ENCODE measurements around the gene ORMDL1.

ORMDL1 gene, protein sequence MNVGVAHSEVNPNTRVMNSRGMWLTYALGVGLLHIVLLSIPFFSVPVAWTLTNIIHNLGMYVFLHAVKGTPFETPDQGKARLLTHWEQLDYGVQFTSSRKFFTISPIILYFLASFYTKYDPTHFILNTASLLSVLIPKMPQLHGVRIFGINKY

DNA sequence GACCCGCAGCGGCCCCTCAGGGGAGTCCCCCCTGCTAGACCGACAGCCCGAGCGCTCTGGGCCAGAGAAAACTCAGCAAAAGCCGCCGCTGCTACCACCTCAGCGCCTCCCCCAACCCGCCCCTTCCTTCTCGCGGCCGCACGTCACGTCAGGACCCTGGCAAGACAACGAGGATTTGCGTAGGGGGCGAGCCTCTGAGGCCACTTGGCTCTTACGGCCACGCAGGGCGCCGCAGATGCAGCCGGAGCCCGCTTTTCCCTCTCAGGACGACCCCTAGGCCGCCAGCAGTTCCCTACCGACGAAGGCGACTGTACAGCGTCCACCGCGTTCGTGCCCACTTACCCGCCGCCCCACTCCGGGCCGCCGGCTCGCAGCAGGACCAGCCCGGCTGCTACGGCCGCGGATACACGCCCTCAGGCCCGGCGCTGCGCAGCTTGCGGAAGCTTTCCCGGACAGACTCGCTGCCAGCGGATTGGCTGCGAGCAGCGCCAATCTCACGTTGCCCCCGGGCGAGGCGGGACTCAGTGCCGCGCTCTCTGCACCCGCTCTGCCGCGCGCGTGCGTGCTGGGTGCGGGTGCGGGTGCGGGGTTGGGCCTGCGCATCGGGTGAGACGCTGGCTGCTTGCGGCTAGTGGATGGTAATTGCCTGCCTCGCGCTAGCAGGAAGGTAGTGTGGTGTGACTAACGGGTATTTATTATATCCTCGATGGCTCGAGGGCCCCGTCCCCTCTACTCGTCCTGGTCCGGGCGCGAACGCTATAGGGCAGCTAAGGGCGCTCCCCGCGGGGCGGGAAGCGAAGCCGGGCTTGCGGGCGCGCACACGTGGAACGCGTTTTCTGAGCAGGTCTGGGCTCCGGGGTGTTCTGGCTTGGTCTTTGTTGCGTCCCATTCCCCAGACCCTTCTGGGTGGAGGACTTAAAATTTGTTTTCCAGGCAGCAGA, at the start of gene ORMDL1, which contains the start of gene PMS1:
TSS of gene ORMDL1 (minus strand) at position 413 of the 941 bp plus-strand sequence. CDS start 1,744 bp downstream, outside the sequence.
TSS of gene PMS1 (plus strand) at position 524 of the 941 bp plus-strand sequence. CDS start 7,360 bp downstream, outside the sequence.
- DNase-seq: peak; percentile 98

DNA sequence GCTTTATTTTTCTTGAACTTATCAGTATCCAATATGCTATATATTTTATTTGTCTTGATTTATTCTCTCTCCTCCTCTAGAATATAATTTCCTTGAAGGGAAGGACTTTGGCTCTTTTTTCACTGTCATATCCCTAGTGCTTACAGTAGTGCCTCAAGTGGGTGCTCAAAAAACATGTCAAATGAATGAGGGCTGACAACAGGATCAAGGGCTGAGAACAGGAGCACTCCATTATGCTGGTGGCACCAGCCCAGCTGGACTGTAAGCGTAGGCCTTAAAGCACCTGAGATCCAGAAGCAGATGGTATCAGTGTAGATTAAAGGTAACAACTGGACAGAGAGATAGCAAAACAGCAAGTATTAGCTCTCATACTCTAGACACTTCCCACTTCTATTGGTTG, 46.4 kb upstream of the ORMDL1 start:
- DNase-seq: no peak

DNA sequence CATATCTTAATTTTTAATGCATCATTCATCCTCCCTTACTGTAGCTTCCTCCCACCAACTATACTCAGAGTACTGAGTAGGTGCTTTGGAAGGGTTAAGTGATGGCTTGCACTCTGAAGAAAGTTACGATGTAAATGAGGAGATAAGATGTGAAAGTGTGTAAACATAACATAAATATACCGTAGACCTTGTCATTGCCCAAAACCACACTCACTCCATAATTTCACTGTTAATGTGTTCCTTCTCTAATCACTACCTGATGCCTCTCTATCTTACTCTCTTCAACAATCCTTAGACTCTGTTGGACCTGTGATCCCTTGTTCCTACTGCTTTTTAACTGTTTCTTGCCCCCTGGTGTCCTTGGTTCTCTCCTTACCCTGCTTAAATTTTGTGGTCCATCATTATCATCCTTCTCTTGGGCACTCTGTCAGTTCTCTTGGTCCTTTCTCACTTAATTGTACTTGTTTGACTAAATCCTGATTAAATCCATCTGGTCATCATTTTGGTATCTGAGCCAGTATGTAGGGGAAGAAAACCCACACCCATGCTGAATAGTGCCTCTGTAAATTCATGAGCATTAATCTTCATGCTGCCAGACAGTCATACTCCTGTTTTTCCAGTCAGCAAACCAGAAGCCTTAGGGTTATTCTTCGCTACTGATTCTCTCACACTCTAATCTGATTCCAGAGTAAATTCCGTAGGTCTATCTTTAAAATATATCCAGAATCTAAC, 45.1 kb upstream of the ORMDL1 start:
- no peak for DNase-seq

DNA sequence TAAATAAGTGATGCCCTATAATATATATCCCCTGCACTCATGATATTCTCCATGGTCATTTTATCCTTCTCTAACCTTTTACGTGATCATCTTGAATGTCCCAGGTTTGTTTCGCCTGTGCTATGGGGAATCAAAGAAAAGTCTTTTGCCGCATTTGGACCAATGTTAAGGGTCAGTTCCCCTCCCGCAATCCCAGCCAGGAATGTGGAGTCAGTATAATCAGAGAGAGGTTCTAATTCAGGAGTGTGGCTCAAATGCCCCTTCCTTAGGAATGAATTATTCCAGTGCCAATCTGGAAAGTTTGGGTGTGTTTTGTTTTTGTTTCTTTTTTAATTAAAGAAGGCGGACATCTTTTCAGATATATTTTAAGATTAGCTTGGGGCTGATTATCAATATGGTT, 41.9 kb upstream of the ORMDL1 start:
- DNase-seq: no peak

DNA sequence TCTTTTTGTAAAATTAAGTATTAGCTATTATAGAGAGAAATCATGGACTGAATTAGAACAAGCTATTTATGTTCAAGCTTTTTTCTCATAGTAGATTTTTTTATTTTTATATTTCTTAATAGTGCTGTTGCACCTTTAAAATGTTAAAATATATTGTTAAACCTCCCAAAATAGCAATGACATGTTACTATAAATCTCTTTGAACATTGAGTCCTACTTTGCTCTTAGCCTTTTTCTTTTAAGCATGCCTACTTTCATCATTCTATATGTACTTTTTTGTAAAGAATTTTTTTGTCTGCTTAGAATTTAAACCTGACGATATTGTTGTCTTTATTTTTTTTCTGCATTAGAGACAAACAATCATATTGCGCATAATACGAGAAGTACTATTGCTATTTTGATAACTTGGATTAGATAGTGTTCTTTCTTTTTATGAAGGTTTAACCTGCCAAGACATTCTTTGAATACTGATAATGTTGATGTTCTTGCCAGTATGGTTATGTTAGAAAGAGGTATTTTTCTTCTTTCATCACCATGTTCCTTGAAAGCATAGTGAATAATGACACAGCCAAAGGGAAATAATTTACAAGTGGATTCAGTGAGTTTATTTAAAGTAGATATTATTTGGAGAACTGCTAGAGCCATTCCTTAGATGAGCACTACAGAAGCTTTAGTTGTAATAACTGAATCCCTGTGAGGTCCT, 40.7 kb upstream of the ORMDL1 start:
- no peak for DNase-seq

DNA sequence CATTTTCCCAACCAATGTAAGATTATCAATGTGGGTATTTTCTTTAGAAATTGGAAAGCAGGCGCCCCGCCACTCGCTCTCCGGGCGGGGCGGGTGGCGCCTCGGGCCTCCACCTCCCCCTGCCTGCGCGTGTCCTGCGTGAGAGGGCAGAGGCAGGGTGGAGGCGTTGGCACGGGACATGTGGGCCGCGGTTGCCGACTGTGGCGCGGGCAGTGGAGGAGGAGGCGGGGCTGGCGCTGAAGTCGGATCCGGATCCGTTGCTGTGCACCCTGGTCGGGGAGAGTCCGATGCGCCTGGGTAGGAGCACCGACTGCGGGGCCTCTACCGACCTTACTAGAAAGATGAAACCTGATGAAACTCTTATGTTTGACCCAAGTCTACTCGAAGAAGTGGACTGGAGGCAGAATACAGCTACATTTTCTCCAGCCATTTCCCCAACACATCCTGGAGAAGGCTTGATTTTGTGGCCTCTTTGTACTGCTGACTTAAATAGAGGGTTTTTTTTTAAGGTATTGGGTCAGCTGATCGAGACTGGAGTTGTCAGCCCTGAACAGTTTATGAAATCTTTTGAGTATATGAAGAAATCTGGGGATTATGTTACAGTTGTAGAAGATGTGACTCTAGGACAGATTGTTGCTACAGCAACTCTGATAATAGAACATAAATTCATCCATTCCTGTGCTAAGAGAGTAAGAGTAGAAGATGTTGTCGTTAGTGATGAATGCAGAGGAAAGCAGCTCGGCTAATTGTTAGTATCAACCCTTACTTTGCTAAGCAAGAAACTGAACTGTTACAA, 38.0 kb upstream of the ORMDL1 start:
- peak; percentile 20 for DNase-seq

DNA sequence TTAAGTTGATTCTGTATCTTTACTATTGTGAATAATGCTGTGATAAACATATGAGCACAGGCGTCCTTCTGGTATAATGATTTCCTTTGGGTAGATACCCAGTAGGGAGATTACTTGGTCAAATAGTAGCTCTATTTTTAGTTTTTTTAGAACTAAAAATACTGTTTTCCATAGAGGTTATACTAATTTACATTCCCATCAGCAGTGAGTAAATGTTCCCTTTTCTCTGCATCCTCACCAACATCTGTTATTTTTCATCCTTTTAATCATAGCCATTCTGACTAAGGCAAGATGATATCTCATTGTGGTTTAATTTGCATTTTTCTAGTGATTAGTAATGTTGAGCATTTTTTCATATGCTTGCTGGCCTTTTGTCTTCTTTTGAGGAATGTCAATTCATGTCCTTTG, 35.2 kb upstream of the ORMDL1 start:
- DNase-seq: no peak

DNA sequence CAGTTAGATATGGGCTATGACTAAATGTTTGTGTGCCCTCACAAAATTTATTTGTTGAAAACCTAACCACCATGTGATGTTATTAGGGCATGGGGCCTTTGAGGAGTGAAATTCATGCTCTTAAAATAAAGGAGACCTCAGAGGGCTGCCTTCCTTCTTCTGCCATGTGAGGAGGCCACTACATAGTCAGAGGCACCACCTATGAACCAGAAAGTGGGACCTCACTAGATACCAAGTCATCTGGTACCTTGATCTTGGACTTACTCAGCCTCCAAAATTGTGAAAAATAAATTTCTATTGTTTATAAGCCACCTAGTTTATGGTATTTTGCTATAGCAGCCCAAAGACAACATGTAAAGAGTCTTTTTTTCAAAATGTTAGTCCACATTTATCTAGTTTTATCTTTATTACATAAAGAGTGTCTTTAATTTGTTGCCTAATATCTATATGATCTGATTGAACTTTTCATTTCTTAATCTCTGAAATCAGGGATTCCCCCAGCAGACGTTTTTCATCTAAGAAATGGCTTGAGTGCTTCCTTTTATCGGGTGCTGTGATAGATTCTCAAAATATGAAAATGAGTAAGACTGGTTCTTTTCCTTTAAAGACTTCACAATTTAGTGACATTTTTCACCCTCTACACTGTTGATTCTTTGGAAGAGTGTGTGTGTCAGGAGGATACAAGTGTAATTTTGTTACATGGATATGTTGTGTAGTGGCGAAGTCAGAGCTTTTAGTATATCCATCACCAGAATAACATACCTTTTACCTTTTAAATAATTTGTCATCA, 34.3 kb upstream of the ORMDL1 start:
- no peak for DNase-seq

DNA sequence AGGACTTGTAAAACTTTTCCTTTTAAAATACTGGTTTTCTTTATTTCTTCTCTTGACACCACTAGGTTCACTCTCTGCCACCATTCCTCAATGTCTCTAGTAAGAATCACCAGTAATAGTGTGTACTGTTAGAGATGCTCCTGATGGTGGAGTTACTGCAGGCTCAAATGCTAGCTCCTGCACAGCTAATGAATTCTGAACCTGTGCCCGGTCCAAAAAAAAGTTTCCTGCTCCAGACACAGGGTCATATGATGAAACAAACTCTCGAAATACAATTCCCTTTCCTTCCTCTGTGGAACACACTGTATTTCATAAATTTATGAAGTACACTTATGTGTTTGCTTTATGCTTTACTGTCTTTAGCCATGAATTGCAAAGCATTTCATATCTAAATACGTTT, 19.3 kb upstream of the ORMDL1 start:
- DNase-seq: no peak

DNA sequence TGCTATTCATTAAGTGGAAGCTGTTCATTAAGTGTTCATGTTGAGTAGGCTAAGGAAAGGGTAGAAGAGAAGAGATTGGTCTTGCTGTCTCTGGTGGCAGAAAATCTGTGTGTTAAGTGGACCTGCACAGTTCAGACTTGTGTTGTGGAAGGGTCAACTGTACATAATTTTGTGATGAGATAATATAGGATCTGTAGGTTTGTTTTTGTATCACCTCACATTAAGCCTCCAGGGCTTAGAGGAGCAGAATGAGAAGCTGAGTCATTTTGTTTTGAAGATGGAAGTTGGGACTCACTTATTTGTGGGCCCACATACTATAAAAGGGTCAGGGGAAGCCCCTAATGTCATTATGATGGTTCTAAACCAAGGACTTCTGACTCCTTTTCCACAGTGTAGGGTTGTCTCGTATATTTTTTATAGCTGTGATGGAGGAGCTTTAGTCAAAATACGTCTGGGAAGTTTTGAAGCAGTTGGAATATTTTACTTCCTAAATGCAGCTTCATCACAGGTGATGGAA, 18.3 kb upstream of the ORMDL1 start:
- DNase-seq: no peak

DNA sequence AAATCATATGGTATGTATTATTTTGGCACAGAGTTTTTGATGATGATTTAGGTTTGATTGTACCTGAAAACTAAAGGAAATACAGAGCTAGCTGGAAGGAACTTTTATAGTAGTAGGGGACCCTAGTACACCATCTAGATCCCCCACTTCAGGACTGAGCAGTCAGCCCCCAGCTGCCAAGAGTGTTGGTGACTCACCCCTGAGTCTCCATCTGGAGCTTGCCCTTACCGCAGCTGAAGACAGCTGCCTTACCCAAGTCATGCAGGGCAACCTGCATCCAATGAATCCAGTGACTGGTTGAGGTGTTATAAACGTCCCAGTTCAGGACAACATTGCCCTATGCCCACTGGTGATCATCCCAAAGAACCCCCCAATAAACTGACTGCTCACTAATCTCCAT, 15.4 kb upstream of the ORMDL1 start:
- no peak for DNase-seq

DNA sequence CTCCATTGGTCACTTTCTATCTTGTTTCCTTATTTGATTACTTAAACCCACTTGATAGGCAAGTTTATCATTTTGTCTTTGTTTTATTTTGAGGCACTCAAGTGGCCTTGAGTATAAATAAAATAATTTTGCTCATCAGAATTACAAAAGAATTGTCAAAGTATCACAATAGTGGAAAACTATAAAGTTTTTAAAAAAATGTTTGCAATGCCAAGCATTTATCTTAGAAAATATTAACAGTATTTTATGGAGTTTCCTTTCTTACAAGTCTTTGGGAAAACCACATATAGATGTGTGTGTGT, 14.8 kb upstream of the ORMDL1 start:
- no peak for DNase-seq

DNA sequence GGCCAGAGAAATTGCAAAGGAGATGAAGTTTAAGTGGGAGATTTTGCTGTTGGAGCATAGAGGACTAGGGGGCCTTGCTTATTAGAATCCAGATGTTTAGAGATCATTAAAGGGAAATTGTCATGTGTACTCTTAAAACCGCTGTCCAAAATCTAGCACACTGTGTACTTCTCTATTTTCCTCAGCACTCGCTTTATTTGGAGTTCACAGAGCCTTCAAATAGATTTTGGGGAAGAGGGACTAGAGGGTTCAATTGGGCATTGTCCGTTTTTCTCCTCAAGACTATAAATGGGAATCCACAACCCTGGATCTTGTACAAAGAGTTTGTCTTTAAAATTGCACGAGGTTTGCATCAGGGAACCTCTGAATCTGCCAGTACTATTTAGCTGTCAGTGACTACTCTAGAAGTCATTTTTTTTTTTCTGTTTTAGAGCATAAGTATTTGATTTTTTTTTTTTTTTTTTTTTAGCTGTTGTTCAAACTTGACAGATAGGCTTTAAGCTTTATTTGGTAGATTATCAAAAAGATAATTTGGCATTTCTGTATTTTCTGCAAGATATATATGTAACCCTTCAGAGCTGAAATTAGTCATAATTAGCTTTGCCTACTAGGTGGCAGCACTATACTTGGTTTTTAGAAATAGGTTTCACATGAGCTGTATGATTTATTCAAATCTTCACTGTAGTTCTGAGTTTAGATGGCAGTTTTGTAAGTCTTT, 14.3 kb upstream of the ORMDL1 start:
- DNase-seq: peak; percentile 76

DNA sequence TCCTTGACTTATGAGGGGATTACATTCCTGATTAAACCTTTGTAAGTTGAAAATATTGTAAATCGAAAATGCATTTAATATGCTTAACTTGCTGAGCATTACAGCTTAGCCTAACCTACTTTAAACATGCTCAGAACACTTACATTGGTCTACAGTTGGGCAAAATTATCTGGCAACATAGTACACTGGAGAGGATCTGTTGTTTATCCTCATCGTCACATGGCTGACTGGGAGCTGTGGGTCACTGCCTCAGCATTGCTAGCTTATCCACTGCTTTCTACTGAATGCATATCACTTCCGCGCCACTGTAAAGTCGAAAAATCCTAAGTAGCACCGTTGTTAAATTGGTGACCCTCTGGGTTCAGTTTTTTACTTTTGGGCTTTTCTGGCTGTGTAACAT, 13.8 kb upstream of the ORMDL1 start:
- DNase-seq: no peak

DNA sequence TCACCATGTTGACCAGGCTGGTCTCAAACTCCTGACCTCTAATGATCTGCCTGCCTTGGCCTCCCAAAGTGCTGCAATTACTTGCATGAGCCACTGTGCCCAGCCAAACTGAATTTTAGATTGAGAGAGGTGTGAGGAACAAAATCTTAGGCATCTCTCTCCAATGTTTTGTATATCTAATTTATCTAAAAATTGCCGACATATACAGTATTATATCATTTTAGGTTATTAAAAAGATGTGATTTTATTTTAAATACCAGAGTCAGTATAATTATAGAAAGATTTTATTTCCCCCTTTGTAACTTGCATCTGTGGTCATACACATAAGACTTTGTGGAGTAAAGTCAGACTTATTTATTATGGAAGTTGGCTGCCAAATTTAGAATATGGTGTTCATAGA, 10.2 kb upstream of the ORMDL1 start:
- DNase-seq: no peak

DNA sequence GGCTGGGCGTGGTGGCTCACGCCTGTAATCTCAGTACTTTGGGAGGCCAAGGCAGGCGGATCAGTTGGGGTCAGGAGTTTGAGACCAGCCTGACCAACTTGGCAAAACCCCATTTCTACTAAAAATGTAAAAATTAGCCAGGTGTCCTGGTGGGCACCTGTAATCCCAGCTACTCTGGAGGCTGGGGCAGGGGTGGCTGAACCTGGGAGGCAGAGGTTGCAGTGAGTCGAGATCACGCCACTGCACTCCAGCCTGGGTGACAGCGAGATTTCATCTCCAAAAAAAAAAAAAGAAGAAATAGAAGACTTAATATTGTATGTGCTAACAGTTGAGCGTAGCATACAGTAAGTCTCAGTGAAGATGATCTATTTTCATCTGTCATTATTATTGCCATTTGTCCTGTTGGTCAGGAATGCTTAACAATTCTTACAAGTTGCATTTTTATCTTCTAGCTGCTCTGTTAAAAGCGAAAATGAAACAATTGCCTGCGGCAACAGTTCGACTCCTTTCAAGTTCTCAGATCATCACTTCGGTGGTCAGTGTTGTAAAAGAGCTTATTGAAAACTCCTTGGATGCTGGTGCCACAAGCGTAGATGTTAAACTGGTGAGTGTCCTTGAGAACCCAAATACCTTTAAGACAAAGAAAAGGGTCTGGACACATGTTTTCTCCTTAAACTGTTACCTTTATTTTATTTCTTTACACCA, 7.4 kb upstream of the ORMDL1 start:
- DNase-seq: no peak

DNA sequence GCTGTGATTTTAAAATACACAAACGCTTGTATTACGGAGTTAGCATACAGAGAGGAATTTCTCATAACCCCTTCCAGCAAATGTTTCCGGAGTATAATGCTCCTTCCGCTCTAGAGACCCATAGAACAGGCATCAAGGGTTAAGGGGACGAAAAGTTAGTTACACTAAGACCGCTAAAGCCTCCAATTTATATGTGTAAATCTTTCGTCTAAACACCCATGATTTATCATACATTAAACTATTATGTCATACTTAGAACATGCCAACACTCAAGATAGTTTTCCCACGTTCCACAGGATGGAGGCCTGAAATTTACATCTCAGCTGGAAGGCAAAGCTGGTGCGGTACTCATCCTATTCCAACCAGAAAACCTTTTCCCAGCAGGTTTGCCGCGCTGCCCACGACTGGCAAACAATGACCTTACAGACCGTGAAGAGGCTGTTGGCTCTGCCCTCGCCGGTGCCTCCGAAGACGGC, 650 bp downstream of the ORMDL1 start:
- DNase-seq: peak; percentile 69

DNA sequence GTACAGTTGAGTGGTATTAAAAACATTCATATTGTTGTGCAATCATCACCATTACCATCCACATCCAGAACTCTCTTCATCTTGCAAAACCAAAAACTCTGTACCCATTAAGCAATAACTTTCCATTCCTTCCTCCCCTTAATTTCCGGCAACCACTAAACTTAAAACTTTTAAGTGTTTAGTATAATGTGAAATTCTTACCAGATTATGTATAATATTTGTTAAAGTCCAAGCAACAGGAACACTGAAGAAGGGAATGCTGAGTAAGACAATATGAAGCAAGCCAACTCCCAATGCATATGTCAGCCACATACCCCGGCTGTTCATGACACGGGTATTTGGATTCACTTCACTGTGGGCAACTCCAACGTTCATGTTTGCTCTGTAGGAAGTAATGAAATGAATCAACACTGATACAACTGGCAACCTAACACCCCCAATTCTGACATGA, 1.9 kb downstream of the ORMDL1 start:
- DNase-seq: peak; percentile 30

DNA sequence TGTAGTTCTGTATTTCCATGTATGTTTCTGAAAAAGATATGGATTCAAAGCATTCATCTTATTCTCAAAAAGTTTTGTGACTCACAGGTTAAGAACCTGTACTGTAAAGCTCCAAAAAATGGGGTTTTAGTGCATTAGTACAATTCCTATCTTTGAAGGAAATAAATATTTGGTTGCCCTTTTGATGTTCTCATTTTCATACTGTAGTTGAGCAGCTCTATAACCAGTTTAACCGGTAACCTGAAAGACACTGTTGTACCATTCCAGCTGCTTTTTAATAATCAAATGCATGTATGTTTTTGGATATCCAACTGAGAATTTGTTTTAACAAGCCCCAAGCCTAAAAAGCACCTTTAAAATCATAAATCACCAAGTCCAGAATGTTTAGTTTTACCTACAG, 11.9 kb downstream of the ORMDL1 start:
- DNase-seq: no peak

Measured in hematopoietic multipotent progenitor cell treated with erythropoietin and hydrocortisone succinate and interleukin-3 and kit ligand, for 4 days (in vitro differentiated cells).